ENCODE data around the gene RTEL1. TPM values are rescaled to one million over a fixed set of nuclear protein-coding genes. Genes with fewer than 3 reads are reported as not detected.

The RTEL1 gene
- total and polyA plus RNA-seq, 7 donors = 3.6 to 44.3 (median 22.4) TPM

DNA sequence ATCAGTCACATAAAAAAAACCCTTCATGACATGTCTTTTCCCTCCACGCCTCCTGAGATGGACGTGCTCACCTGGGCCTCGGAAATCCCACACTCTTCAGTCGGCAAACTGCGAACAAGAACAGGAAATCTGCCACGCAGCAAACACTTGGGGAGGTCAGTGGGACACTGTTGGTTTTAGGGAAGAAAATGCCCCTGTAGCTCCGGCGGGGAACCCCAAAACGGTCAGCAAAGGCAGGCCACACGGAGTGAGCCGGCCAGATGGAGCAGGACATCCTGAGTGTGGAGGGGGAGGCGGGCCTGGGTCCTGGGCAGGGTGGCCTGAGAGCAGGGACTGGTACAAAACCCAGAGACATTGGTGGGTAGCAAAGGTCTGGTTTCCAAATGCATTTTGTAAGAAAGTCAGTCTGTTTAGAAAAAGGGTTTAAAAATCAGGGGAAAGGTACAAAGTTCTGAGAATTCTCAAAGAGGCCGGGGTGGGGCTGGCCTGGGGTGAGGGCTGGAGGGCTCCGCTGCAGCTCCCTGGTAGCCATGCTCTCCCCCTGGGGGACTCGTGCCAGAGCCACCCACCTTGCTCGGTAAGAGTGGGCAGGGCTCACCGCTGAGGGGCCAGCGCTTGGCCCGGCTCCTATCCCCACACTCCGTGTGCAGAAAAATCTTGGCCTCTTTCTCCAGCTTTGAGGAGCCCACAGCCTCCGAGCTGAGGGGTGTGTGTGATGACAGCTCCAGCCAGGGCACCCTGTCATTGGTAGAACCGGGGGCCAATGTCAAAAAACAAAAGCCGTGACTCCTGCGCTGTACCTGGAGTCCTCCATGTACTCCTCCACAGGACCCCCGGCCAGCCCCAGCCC lies 86.7 kb downstream of the RTEL1 start:
- Histone ChIP-seq H3K27me3 (no peaks in the 10 kb centered on the region), H3K36me3 (peaks cover 11 to 20% (median 15%) of the 10 kb centered on the region in 4 donors), H3K27ac (no peak overlapping the region), H3K4me1 (peaks cover 0 to 19% (median 17%) of the 10 kb centered on the region in 4 donors), H3K9me3 (no peaks in the 10 kb centered on the region), H3K4me3 (no peak overlapping the region)
- DNase-seq = no peak
- TF ChIP-seq POLR2AphosphoS5 (IDR thresholded peaks at IDR 0.05) (peak in 1 of 4 donors; percentile 15), POLR2A (IDR thresholded peaks at IDR 0.05) (no peak), EP300 (IDR thresholded peaks at IDR 0.05) (no peak)
- 71 to 84% methylated on average over 25 of the region's 25 CpGs for WGBS, 2 donors
- intact Hi-C loops (cut with DNase I) = loop anchor here (5.0 kb wide), 1 partner anchor 527 kb away; the partner anchor contains the start of gene YTHDF1

DNA sequence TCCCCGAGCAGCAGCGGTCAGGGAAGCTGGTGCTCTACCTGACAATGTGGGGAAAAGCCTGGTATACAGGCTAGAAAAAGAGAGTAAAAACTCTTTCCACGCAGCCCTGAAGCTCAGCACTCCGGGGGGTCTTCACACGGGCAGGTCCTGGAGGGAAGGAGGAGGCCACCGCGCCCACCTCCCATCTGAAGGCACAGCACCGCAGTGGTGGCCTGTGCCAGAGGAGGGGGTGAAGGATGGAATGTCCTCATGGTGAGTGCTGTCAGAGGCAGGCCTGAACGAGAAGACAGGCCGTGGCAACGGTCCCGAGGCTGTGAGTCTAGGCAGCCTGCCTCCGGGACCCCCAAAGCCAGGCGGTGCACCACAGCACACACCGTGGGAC lies 87.3 kb downstream of the RTEL1 start:
- Histone ChIP-seq H3K4me3 (no peak overlapping the region), H3K27me3 (no peaks in the 10 kb centered on the region), H3K4me1 (peaks cover 0 to 17% (median 17%) of the 10 kb centered on the region in 4 donors), H3K27ac (no peak overlapping the region), H3K36me3 (peaks cover 11 to 20% (median 15%) of the 10 kb centered on the region in 4 donors), H3K9me3 (no peaks in the 10 kb centered on the region)
- intact Hi-C loops (cut with DNase I) = no loop called here
- TF ChIP-seq, protein P1, sequence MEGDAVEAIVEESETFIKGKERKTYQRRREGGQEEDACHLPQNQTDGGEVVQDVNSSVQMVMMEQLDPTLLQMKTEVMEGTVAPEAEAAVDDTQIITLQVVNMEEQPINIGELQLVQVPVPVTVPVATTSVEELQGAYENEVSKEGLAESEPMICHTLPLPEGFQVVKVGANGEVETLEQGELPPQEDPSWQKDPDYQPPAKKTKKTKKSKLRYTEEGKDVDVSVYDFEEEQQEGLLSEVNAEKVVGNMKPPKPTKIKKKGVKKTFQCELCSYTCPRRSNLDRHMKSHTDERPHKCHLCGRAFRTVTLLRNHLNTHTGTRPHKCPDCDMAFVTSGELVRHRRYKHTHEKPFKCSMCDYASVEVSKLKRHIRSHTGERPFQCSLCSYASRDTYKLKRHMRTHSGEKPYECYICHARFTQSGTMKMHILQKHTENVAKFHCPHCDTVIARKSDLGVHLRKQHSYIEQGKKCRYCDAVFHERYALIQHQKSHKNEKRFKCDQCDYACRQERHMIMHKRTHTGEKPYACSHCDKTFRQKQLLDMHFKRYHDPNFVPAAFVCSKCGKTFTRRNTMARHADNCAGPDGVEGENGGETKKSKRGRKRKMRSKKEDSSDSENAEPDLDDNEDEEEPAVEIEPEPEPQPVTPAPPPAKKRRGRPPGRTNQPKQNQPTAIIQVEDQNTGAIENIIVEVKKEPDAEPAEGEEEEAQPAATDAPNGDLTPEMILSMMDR (IDR thresholded peaks at IDR 0.05) = no peak
- TF ChIP-seq EP300 (IDR thresholded peaks at IDR 0.05) (no peak), POLR2AphosphoS5 (IDR thresholded peaks at IDR 0.05) (no peak), POLR2A (IDR thresholded peaks at IDR 0.05) (no peak)
- no peak for DNase-seq
- 84 to 86% methylated on average over 15 of the region's 15 CpGs for WGBS, 2 donors

Small RNAs within 50 kb of the gene (small RNA-seq; reads per million reads assigned to genes)
- gene LIME1 = 0 reads per million in 3 donors
- 0 reads per million in 3 donors for gene TNFRSF6B

Other genes with a start within 250 kb of the RTEL1 start
- 1 to 10 TPM in 2 of 4 donors, under 1 TPM in 1, not detected in 1; 0.95 to 4.2 (median 1.4) TPM for gene KCNQ2, start 185.7 kb upstream of the RTEL1 start, total RNA-seq
- gene KCNQ2, start 185.7 kb upstream of the RTEL1 start, polyA plus RNA-seq = under 1 TPM in 1 of 3 donors, not detected in 2; 0.83 TPM
- 10 to 100 TPM in 2 of 4 donors, 1 to 10 TPM in 2; 4.6 to 14.3 (median 11.0) TPM for gene EEF1A2, start 159.2 kb upstream of the RTEL1 start, total RNA-seq
- 1 to 10 TPM; 2.8 to 7.8 (median 4.2) TPM for gene EEF1A2, start 159.2 kb upstream of the RTEL1 start, polyA plus RNA-seq
- gene PPDPF, start 137.5 kb upstream of the RTEL1 start, total RNA-seq = 100 to 1,000 TPM in 3 of 4 donors, 10 to 100 TPM in 1; 82.8 to 244 (median 146) TPM
- gene PPDPF, start 137.5 kb upstream of the RTEL1 start, polyA plus RNA-seq = 1,000 to 10,000 TPM in 2 of 3 donors, 100 to 1,000 TPM in 1; 658 to 1,688 (median 1,153) TPM
- under 1 TPM in 2 of 4 donors, not detected in 2; 0.28 to 0.36 TPM for gene PTK6, start 120.9 kb upstream of the RTEL1 start, total RNA-seq
- gene PTK6, start 120.9 kb upstream of the RTEL1 start, polyA plus RNA-seq = 10 to 100 TPM; 59.5 to 80.7 (median 73.3) TPM
- not detected for gene SRMS, start 110.6 kb upstream of the RTEL1 start, total RNA-seq
- 1 to 10 TPM in 1 of 3 donors, under 1 TPM in 1, not detected in 1; 0.19 to 2.4 TPM for gene SRMS, start 110.6 kb upstream of the RTEL1 start, polyA plus RNA-seq
- gene FNDC11, start 104.2 kb upstream of the RTEL1 start, total RNA-seq = under 1 TPM; 0.16 to 0.55 (median 0.45) TPM
- under 1 TPM in 2 of 3 donors, not detected in 1; under 0.01 to 0.47 TPM for gene FNDC11, start 104.2 kb upstream of the RTEL1 start, polyA plus RNA-seq
- 10 to 100 TPM in 3 of 4 donors, 1 to 10 TPM in 1; 9.5 to 48.1 (median 15.4) TPM for gene HELZ2, start 84.1 kb upstream of the RTEL1 start, total RNA-seq
- 10 to 100 TPM in 1 of 3 donors, 1 to 10 TPM in 2; 1.2 to 38.4 (median 3.5) TPM for gene HELZ2, start 84.1 kb upstream of the RTEL1 start, polyA plus RNA-seq
- gene GMEB2, start 31.2 kb upstream of the RTEL1 start, total RNA-seq = 1 to 10 TPM; 6.2 to 8.2 (median 8.0) TPM
- gene GMEB2, start 31.2 kb upstream of the RTEL1 start, polyA plus RNA-seq = 10 to 100 TPM in 1 of 3 donors, 1 to 10 TPM in 2; 6.0 to 15.1 (median 7.4) TPM
- 10 to 100 TPM; 14.6 to 22.1 (median 20.1) TPM for gene STMN3, start 4.9 kb upstream of the RTEL1 start, total RNA-seq
- gene STMN3, start 4.9 kb upstream of the RTEL1 start, polyA plus RNA-seq = 10 to 100 TPM in 1 of 3 donors, 1 to 10 TPM in 2; 1.8 to 25.2 (median 6.6) TPM
- gene TNFRSF6B, start 38.3 kb downstream of the RTEL1 start, total RNA-seq = 10 to 100 TPM in 1 of 4 donors, 1 to 10 TPM in 3; 1.8 to 45.5 (median 4.2) TPM
- 100 to 1,000 TPM in 1 of 3 donors, 1 to 10 TPM in 2; 1.2 to 186 (median 4.8) TPM for gene TNFRSF6B, start 38.3 kb downstream of the RTEL1 start, polyA plus RNA-seq
- 10 to 100 TPM; 26.8 to 38.7 (median 28.8) TPM for gene ARFRP1, start 49.7 kb downstream of the RTEL1 start, total RNA-seq
- gene ARFRP1, start 49.7 kb downstream of the RTEL1 start, polyA plus RNA-seq = 10 to 100 TPM; 39.1 to 70.2 (median 45.6) TPM
- 10 to 100 TPM; 18.5 to 22.5 (median 19.6) TPM for gene ZGPAT, start 49.7 kb downstream of the RTEL1 start, total RNA-seq
- 10 to 100 TPM; 24.0 to 44.9 (median 30.5) TPM for gene ZGPAT, start 49.7 kb downstream of the RTEL1 start, polyA plus RNA-seq
- gene LIME1, start 78.4 kb downstream of the RTEL1 start, total RNA-seq = 1 to 10 TPM; 4.6 to 7.8 (median 6.4) TPM
- 10 to 100 TPM in 1 of 3 donors, 1 to 10 TPM in 1, not detected in 1; 4.8 to 35.3 TPM for gene LIME1, start 78.4 kb downstream of the RTEL1 start, polyA plus RNA-seq
- gene SLC2A4RG, start 81.5 kb downstream of the RTEL1 start, total RNA-seq = 10 to 100 TPM; 25.2 to 78.2 (median 54.5) TPM
- gene SLC2A4RG, start 81.5 kb downstream of the RTEL1 start, polyA plus RNA-seq = 10 to 100 TPM; 19.7 to 33.0 (median 33.0) TPM
- 1 to 10 TPM; 3.4 to 5.3 (median 4.3) TPM for gene ZBTB46, start 173.0 kb downstream of the RTEL1 start, total RNA-seq
- 1 to 10 TPM in 1 of 3 donors, under 1 TPM in 2; 0.23 to 3.6 (median 0.60) TPM for gene ZBTB46, start 173.0 kb downstream of the RTEL1 start, polyA plus RNA-seq
- not detected for gene ABHD16B, start 203.2 kb downstream of the RTEL1 start, total RNA-seq
- gene ABHD16B, start 203.2 kb downstream of the RTEL1 start, polyA plus RNA-seq = under 1 TPM in 1 of 3 donors, not detected in 2; 0.44 TPM
- 100 to 1,000 TPM in 3 of 4 donors, 10 to 100 TPM in 1; 84.7 to 109 (median 104) TPM for gene TPD52L2, start 207.0 kb downstream of the RTEL1 start, total RNA-seq
- 10 to 100 TPM; 71.7 to 84.2 (median 74.5) TPM for gene TPD52L2, start 207.0 kb downstream of the RTEL1 start, polyA plus RNA-seq
- gene DNAJC5, start 236.8 kb downstream of the RTEL1 start, total RNA-seq = 10 to 100 TPM; 25.0 to 36.4 (median 31.2) TPM
- gene DNAJC5, start 236.8 kb downstream of the RTEL1 start, polyA plus RNA-seq = 10 to 100 TPM; 21.6 to 62.8 (median 41.6) TPM